Measurements from ENCODE around the gene SCCPDH.
"Not testable (repeated sequence)": the region's sequence is repeated elsewhere in the genome, so short reads cannot be mapped to it uniquely, and the experiment has no call there.

SCCPDH gene

GRCh38 chr1:246803373-246803772 is 79.2 kb downstream of the SCCPDH start:
- no peak for DNase-seq

- DNase-seq = no peak
Observed at GRCh38 chr1:246803883-246804282, 79.7 kb downstream of the SCCPDH start.

- DNase-seq = no peak
Observed at GRCh38 chr1:246805135-246805716, 81.0 kb downstream of the SCCPDH start.

GRCh38 chr1:246809473-246809872 is 85.3 kb downstream of the SCCPDH start:
- no peak for DNase-seq

- no peak for DNase-seq
Observed at GRCh38 chr1:246811985-246812384, 87.8 kb downstream of the SCCPDH start.

GRCh38 chr1:246813325-246813724 is 89.1 kb downstream of the SCCPDH start:
- DNase-seq = not testable (repeated sequence)

GRCh38 chr1:246814890-246815289 is 90.7 kb downstream of the SCCPDH start:
- no peak for DNase-seq

- no peak for DNase-seq
Observed at GRCh38 chr1:246815693-246816270, 91.6 kb downstream of the SCCPDH start.

All from activated T-cell treated with anti-CD3 and anti-CD28 coated beads for 4 hours (primary cell).